Hindlimb muscle (tissue), 1 donor: Measurements from ENCODE around the gene PLP1. TPM values are rescaled to one million over a fixed set of nuclear protein-coding genes. Genes with fewer than 3 reads are reported as not detected.
A peak's percentile ranks its signal among the peaks of the same experiment; 100 is the strongest.
"Not testable (repeated sequence)": the region's sequence is repeated elsewhere in the genome, so short reads cannot be mapped to it uniquely, and the experiment has no call there.

Experiments used
- DNase-seq: peaks from one replicate; pipeline ENCODE4 v3.0.0-alpha.2; 2013
- polyA plus RNA-seq: library from polyadenylated mRNA; unstranded; fragments of 120-200 nt; gene quantifications from one replicate; pipeline ENCODE4 v1.2.1, GENCODE V29; 2013; ENCODE audit not compliant: insufficient read length

The PLP1 gene
- polyA plus RNA-seq, 1 donor, result 47.7 TPM

- no peak for DNase-seq
These were observed 5.1 kb downstream of the PLP1 start for GRCh38 chrX:103781706-103782105.

GRCh38 chrX:103782640-103783039 lies 6.0 kb downstream of the PLP1 start:
- DNase-seq, result no peak

GRCh38 chrX:103783196-103783595 lies 6.6 kb downstream of the PLP1 start:
- DNase-seq, result peak; percentile 74

GRCh38 chrX:103783971-103784370 lies 7.3 kb downstream of the PLP1 start:
- peak; percentile 62 for DNase-seq

GRCh38 chrX:103789004-103789403 lies 12.4 kb downstream of the PLP1 start:
- DNase-seq, result no peak

GRCh38 chrX:103791228-103791627 lies 14.6 kb downstream of the PLP1 start:
- no peak for DNase-seq

GRCh38 chrX:103791826-103792485 lies 15.3 kb downstream of the PLP1 start:
- DNase-seq, result no peak

GRCh38 chrX:103792916-103793544 lies 16.4 kb downstream of the PLP1 start:
- DNase-seq, result no peak

GRCh38 chrX:103793545-103793940 lies 16.9 kb downstream of the PLP1 start:
- DNase-seq, result no peak

GRCh38 chrX:103794119-103794518 lies 17.5 kb downstream of the PLP1 start:
- no peak for DNase-seq

GRCh38 chrX:103797691-103798090 lies 21.1 kb downstream of the PLP1 start:
- no peak for DNase-seq

- no peak for DNase-seq
These were observed 23.7 kb downstream of the PLP1 start for GRCh38 chrX:103800318-103800717.

GRCh38 chrX:103805860-103806259 lies 29.2 kb downstream of the PLP1 start:
- no peak for DNase-seq

GRCh38 chrX:103806862-103807474 lies 30.3 kb downstream of the PLP1 start:
- no peak for DNase-seq

GRCh38 chrX:103811858-103812257 lies 35.2 kb downstream of the PLP1 start:
- DNase-seq, result no peak

- not testable (repeated sequence) for DNase-seq
These were observed 40.5 kb downstream of the PLP1 start for GRCh38 chrX:103817101-103817500.

GRCh38 chrX:103817502-103817901 lies 40.9 kb downstream of the PLP1 start:
- peak; percentile 34 for DNase-seq

GRCh38 chrX:103818842-103819619 lies 42.4 kb downstream of the PLP1 start:
- peak; percentile 11 for DNase-seq

GRCh38 chrX:103820802-103821201 lies 44.2 kb downstream of the PLP1 start:
- not testable (repeated sequence) for DNase-seq

GRCh38 chrX:103823591-103823990 lies 47.0 kb downstream of the PLP1 start:
- DNase-seq, result no peak

GRCh38 chrX:103825881-103826280 lies 49.2 kb downstream of the PLP1 start:
- no peak for DNase-seq

GRCh38 chrX:103828529-103828928 lies 51.9 kb downstream of the PLP1 start:
- DNase-seq, result no peak

- no peak for DNase-seq
These were observed 54.2 kb downstream of the PLP1 start for GRCh38 chrX:103830848-103831247.
